GM12878 (cell line): ENCODE results near the gene DHX34. TPM values are rescaled to one million over a fixed set of nuclear protein-coding genes. Genes with fewer than 3 reads are reported as not detected.

Experiments
- ATAC-seq: fragments of 200-7000 bp; cut with Tn5 transposase; 3 replicates; pipeline ENCODE4 v1.9.1; 2020; ENCODE audit warnings: mild to moderate bottlenecking, moderate library complexity
- BruUV-seq: library from RNA; stranded (reverse); fragments of 400-500 nt; replicated peaks from 2 replicates; lab custom pipeline; 2021; lab: Mats Ljungman, UMichigan
- CTCF ChIA-PET: fragments of 300-600 bp; sonication (Branson Sonifier 250); formaldehyde crosslinking; extraction: SDS; loops from one replicate; lab custom pipeline; 2021; ENCODE audit warnings: inconsistent platforms; lab: Yijun Ruan, JAX
- POLR2A ChIA-PET: fragments of 350-600 bp; formaldehyde crosslinking; extraction: SDS; loops from one replicate; lab custom pipeline; 2021; ENCODE audit warnings: inconsistent platforms; lab: Charles Lee
- RAD21 ChIA-PET: fragments of 300-600 bp; sonication (Branson Sonifier 250); formaldehyde crosslinking; loops from one replicate; lab custom pipeline; 2023; ENCODE audit warnings: antibody characterized with exemption; ENCODE audit not compliant: unreplicated experiment; lab: Charles Lee
- SMC1A ChIA-PET: fragments of 300-600 bp; sonication (Branson Sonifier 250); formaldehyde crosslinking; loops from one replicate; lab custom pipeline; 2023; ENCODE audit not compliant: unreplicated experiment, uncharacterized antibody; lab: Charles Lee
- DNase-seq: peaks from one replicate; pipeline ENCODE4 v3.0.0-alpha.2; 2011; ENCODE audit warnings: low read depth, low spot score
- FAIRE-seq: peaks from 3 replicates; lab custom pipeline; 2011; peaks lifted over from hg19 to GRCh38; lab: Jason Lieb, UNC
- H2AFZ ChIP-seq: 2 replicates; pipeline ENCODE4 v1.6.0; 2011; ENCODE audit warnings: low read depth, low read length, control low read depth; ENCODE audit not compliant: control insufficient read depth
- H3K27ac ChIP-seq: 2 replicates; pipeline ENCODE4 v1.5.1; 2011; ENCODE audit warnings: control low read depth; ENCODE audit not compliant: control insufficient read depth, insufficient read depth
- H3K27me3 ChIP-seq, 2 experiments: replicated peaks in 1 of 2; 2 replicates each; pipeline versions ENCODE4 v1.6.0 to v1.6.1; 2011; ENCODE audit warnings: low read length in 1 of 2; ENCODE audit not compliant: control insufficient read depth in 2 of 2, insufficient read depth in 2 of 2
- H3K36me3 ChIP-seq, 2 experiments: 2 replicates each; pipeline ENCODE4 v1.5.1; 2011; ENCODE audit warnings: low read length in 1 of 2; ENCODE audit not compliant: control insufficient read depth in 2 of 2, insufficient read depth in 2 of 2
- H3K4me1 ChIP-seq: 2 replicates; pipeline ENCODE4 v1.6.1; 2011; ENCODE audit warnings: mild to moderate bottlenecking, low read length, moderate library complexity, mixed read lengths; ENCODE audit not compliant: control insufficient read depth, insufficient read depth
- H3K4me2 ChIP-seq: 2 replicates; pipeline ENCODE4 v1.6.0; 2011; ENCODE audit warnings: control low read depth; ENCODE audit not compliant: control insufficient read depth, insufficient read depth
- H3K4me3 ChIP-seq: fragments of 200-600 bp; sonication (generic); 2 replicates; pipeline ENCODE4 v1.5.1; 2016
- H3K79me2 ChIP-seq: 2 replicates; pipeline ENCODE4 v1.6.0; 2011; ENCODE audit warnings: low read length; ENCODE audit not compliant: control insufficient read depth, insufficient read depth
- H3K9ac ChIP-seq: 2 replicates; pipeline ENCODE4 v1.8.0; 2011; ENCODE audit warnings: low read length, control low read depth, mixed read lengths; ENCODE audit not compliant: control insufficient read depth, insufficient read depth
- H3K9me3 ChIP-seq: replicated peaks from 3 replicates; pipeline ENCODE4 v1.5.1; 2011; ENCODE audit warnings: mild to moderate bottlenecking, low read length; ENCODE audit not compliant: control insufficient read depth, insufficient read depth
- H4K20me1 ChIP-seq: 2 replicates; pipeline ENCODE4 v1.6.0; 2011; ENCODE audit not compliant: control insufficient read depth, insufficient read depth
- BHLHE40 ChIP-seq, 2 experiments: fragments of 450-650 bp in 1 of 2; IDR thresholded peaks; 2 replicates each; pipeline ENCODE4 v1.6.1; 2011 to 2017; ENCODE audit warnings: low read depth in 2 of 2, borderline replicate concordance in 1 of 2, improper control_type of control experiment in 1 of 2, low read length in 1 of 2, mild to moderate bottlenecking in 1 of 2
- E2F8 ChIP-seq: fragments of 450-650 bp; IDR thresholded peaks from 2 replicates; pipeline ENCODE4 v1.6.1; 2018; ENCODE audit warnings: mild to moderate bottlenecking, low read depth, moderate library complexity; ENCODE audit not compliant: partially characterized antibody
- EP300 ChIP-seq, 2 experiments: fragments of 150-350 bp in 1 of 2; IDR thresholded peaks; 2 replicates each; pipeline ENCODE4 v1.6.1; 2011 to 2012; ENCODE audit warnings: low read depth in 2 of 2, low read length in 2 of 2, borderline replicate concordance in 1 of 2, improper control_type of control experiment in 1 of 2, inconsistent platforms in 1 of 2; ENCODE audit not compliant: control insufficient read depth in 1 of 2
- HDGF ChIP-seq: fragments of 450-650 bp; IDR thresholded peaks from 2 replicates; pipeline ENCODE4 v1.6.1; 2016; ENCODE audit warnings: antibody characterized with exemption
- ZSCAN29 ChIP-seq: fragments of 450-650 bp; IDR thresholded peaks from 2 replicates; pipeline ENCODE4 v1.6.1; 2017; ENCODE audit warnings: mild to moderate bottlenecking, moderate library complexity
- WGBS: methylation state at CpG from one replicate; pipeline ENCODE4 v1.1.6; 2016; ENCODE audit warnings: low lambda C conversion rate; ENCODE audit not compliant: insufficient replicate concordance, insufficient coverage; ENCODE audit errors: missing lambda C conversion rate; 5-methylcytosine and 5-hydroxymethylcytosine counted together
- in situ Hi-C: fragments of 300-500 bp; cut with MboI; formaldehyde crosslinking; loops from 9 replicates; pipeline ENCODE4 v1.14.3; 2018; ENCODE audit warnings: mixed read lengths
- intact Hi-C: fragments of 100-400 bp; cut with micrococcal nuclease; formaldehyde crosslinking; loops from one replicate; pipeline ENCODE4 v1.14.2; 2022; ENCODE audit not compliant: unreplicated experiment
- polyA plus RNA-seq, 11 experiments: library from polyadenylated mRNA; depleted of rRNA in 4 of 11; unstranded in 6 of 11; stranded (reverse) in 5 of 11; fragments of >200 nt; fragmentation: Nextera tagmentation in 4 of 11; fragmentation: Illumina TruSeq in 1 of 11; extraction: Ambion mirVana in 4 of 11; extraction: Trizol in 1 of 11; gene quantifications; 1 replicate in 1 of 11; 2 replicates in 10 of 11; pipeline versions ENCODE4 v1.2.1 to v1.2.3, GENCODE V29; 2011 to 2016; ENCODE audit warnings: inconsistent platforms in 2 of 11, missing spikeins in 2 of 11, low read depth in 1 of 11
- total RNA-seq, 4 experiments: library from RNA; depleted of rRNA in 3 of 4; stranded (reverse); fragments of >200 nt in 3 of 4; fragmentation: Illumina TruSeq in 1 of 4; extraction: Trizol in 1 of 4; gene quantifications; 2 replicates each; pipeline versions ENCODE4 v1.2.1 to v1.2.3, GENCODE V29; 2013 to 2021
- TF ChIP-seq, protein P1 (sequence below): fragments of 150-350 bp; IDR thresholded peaks from 2 replicates; pipeline ENCODE4 v1.6.1; 2016; ENCODE audit warnings: low read depth, low read length

Gene DHX34
- total and polyA plus RNA-seq, 10 of the 15 experiments (the other 5 are each of a cell fraction or from before 2014, with no cell fraction given): 0.19 to 16.9 (median 10.5) TPM

DNA sequence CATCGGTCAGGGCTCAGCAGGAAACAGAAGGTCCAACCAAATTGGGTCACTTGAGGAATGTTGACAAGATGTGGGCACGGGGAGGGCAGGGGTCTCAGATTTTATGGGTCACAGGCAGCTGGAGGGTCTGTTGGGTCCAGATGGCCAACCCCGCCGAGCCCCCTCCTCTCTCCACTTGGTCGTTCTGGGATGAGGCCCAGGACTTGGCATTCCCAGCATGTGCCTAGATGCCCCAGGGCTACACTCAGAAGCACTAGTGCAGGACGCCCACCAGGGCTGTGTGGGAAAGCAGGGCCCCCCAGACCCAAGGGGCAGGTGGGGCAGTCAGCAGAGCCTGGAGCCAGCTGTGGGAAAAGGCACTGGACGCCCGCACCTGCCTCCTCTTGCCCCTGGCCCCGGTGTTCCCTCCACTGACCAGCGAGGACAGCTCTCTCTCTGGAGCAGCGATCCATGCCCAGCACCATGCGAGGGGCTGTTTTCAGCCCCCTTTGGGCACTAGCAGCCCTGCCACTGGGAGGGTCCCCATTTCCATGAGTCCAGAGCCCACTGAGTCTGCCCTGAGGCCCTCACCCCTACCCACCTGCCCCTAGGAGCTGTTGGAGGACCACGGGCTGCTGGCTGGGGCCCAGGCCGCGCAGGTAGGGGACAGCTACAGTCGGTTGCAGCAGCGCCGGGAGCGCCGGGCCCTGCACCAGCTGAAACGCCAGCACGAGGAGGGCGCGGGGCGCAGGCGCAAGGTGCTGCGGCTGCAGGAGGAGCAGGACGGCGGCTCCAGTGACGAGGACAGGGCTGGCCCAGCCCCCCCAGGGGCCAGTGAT is 26.0 kb downstream of the DHX34 start:
- WGBS: 94% methylated on average over 30 of the region's 30 CpGs
- Histone ChIP-seq H3K9me3 (no peaks in the 10 kb centered on the region), H3K36me3 (peaks cover 10 to 40% of the 10 kb centered on the region in 2 experiments; a peak in 3 of 4 replicates), H3K4me1 (no peaks in the 10 kb centered on the region), H3K4me3 (no peak overlapping the region), H4K20me1 (no peaks in the 10 kb centered on the region), H2AFZ (no peak overlapping the region), H3K27me3 (no peaks in the 10 kb centered on the region), H3K4me2 (no peak overlapping the region), H3K9ac (no peak overlapping the region), H3K27ac (no peak overlapping the region), H3K79me2 (no peaks in the 10 kb centered on the region)
- POLR2A ChIA-PET: no interaction called here
- CTCF ChIA-PET: no interaction called here
- no TSS peak for BruUV-seq
- RAD21 ChIA-PET: no interaction called here
- TF ChIP-seq EP300 (IDR thresholded peaks at IDR 0.05; ENCODE audit: borderline replicate concordance in 1 of 2, control insufficient read depth in 1 of 2, low read depth in 2 of 2, low read length in 2 of 2) (no peak), BHLHE40 (IDR thresholded peaks at IDR 0.05; ENCODE audit: borderline replicate concordance in 1 of 2, low read depth in 2 of 2, low read length in 1 of 2) (no peak), HDGF (no peak), ZSCAN29 (no peak), E2F8 (no peak)
- TF ChIP-seq, protein P1, sequence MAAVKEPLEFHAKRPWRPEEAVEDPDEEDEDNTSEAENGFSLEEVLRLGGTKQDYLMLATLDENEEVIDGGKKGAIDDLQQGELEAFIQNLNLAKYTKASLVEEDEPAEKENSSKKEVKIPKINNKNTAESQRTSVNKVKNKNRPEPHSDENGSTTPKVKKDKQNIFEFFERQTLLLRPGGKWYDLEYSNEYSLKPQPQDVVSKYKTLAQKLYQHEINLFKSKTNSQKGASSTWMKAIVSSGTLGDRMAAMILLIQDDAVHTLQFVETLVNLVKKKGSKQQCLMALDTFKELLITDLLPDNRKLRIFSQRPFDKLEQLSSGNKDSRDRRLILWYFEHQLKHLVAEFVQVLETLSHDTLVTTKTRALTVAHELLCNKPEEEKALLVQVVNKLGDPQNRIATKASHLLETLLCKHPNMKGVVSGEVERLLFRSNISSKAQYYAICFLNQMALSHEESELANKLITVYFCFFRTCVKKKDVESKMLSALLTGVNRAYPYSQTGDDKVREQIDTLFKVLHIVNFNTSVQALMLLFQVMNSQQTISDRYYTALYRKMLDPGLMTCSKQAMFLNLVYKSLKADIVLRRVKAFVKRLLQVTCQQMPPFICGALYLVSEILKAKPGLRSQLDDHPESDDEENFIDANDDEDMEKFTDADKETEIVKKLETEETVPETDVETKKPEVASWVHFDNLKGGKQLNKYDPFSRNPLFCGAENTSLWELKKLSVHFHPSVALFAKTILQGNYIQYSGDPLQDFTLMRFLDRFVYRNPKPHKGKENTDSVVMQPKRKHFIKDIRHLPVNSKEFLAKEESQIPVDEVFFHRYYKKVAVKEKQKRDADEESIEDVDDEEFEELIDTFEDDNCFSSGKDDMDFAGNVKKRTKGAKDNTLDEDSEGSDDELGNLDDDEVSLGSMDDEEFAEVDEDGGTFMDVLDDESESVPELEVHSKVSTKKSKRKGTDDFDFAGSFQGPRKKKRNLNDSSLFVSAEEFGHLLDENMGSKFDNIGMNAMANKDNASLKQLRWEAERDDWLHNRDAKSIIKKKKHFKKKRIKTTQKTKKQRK: no peak
- no peak for DNase-seq
- ATAC-seq: no peak
- no peak for FAIRE-seq
- in situ Hi-C loops (no loop called here), intact Hi-C loops (no loop called here)
- SMC1A ChIA-PET: no interaction called here
